Right renal pelvis (tissue), 4 donors: ENCODE data around the gene PSMB2. TPM values are rescaled to one million over a fixed set of nuclear protein-coding genes. Genes with fewer than 3 reads are reported as not detected.

Experiments used
- DNase-seq, 4 donors: peaks; one replicate each; pipeline ENCODE4 v3.0.0-alpha.2; 2013; ENCODE audit warnings: low read depth in 4 of 4, low spot score in 3 of 4, missing footprints in 1 of 4
- polyA plus RNA-seq, 4 donors: library from polyadenylated mRNA; unstranded; fragments of 120-200 nt; gene quantifications; one replicate each; pipeline ENCODE4 v1.2.1, GENCODE V29; 2013; ENCODE audit not compliant: insufficient read length in 4 of 4

PSMB2 gene
- polyA plus RNA-seq, 4 donors = 83.1 to 94.8 (median 90.1) TPM

DNA sequence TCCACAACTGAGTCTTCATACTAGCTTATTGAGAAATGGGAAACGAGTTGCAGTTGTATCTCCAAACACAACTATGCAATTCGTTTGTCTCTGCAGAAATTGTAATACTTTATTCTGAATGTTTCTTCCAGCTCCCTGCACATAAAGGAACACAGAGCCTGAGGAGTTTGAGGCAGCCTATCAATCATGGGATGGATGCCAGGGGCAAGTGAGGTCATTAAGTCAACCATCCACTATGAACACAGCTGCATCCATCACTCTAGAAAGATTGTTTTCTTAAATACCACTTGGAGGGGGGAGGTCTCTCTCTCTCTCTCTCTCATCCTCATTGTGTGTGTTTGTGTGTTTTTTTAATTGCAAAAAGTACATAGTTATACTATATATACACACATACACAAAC, 2.9 kb upstream of the PSMB2 start:
- no peak for DNase-seq

DNA sequence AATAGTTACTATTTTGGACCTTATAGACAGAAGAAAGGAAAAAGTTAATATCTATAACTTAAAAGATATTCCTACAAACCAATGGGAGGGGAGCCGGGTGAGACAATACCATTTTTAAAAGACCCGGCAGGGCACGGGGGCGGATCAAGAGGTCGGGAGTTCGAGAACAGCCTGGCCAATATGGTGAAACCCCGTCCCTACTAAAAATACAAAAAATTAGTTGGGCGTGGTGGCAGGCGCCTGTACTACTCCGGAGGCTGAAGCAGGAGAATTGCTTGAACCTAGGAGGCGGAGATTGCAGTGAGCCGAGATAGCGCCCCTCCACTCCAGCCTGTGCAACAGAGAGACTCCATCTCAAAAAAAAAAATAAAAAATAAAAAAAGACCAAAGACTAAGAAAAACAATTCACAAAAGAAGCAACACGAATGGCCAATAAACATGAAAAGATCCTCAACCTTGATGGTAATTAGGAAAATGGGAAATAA, 1.2 kb upstream of the PSMB2 start:
- DNase-seq = no peak

DNA sequence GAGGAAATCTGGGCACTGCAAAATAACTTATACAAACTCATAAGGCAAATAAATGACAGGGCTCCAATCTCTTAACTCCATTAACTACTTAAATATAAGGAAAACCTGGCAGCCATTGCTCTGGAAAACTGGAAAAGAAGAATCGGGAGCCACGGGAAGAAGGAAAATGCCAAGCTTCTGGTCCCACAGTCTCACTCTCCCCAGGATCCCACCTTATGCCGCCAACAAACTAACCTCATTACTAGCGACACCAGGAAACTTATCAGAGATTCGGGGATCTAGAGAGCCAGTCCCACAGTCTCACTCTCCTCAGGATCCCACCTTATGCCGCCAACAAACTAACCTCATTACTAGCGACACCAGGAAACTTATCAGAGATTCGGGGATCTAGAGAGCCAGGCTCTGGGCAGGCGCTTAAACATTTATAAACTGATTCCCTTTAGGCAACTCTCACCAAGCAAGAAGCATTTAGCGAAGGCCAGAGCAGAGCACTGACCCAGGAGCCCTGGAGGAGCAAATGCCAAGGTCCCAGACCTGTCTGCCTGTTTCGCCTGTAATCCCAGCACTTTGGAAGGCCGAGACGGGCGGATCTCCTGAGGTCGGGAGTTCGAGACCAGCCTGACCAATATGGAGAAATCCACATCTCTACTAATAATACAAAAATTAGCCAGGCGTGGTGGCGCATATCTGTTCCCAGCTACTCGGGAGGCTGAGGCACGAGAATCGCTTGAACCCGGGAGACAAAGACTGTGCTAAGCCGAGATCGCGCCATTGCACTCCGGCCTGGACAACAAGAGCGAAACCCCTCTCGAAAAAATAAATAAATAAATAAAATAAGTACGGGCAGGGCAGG, 720 bp downstream of the PSMB2 start:
- DNase-seq = no peak

DNA sequence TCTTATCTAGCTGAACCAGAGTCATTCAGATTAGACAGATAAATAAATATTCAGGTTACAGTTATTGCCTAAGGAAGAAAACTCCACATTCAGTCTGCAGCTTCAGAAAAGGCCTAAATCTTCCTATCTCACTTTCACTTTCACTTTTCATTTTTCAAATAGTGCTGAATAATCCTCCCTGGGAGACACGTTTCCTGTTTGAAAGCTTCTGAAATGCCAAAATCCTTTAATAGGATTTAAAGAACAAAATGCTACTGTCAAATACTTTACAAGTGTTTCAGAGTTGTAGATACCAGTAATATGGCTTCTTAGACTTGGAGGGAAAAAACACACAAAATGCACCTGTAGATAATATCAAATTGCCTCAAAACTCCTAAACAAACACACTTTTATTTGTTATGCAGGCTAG, 3.9 kb downstream of the PSMB2 start:
- DNase-seq = peak in 1 of 4 donors; percentile 8

DNA sequence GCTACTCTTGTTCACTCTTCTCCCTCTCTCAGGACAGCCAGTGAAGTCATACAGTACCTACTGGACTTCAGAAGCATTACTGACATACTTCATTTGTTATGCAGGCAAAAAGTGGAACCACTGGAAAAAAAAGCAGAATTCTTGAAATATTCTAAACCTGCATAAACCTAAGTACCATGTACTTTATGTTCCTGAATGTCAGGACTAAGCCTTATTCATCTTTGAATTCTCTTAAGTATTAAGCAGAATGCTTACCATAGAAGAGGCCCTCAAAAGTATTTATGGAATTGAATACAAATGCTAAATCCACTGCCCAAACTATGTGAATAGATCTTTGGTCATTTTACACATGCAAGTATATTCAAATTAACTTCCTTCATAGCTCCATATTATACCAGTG, 7.8 kb downstream of the PSMB2 start:
- DNase-seq = no peak

DNA sequence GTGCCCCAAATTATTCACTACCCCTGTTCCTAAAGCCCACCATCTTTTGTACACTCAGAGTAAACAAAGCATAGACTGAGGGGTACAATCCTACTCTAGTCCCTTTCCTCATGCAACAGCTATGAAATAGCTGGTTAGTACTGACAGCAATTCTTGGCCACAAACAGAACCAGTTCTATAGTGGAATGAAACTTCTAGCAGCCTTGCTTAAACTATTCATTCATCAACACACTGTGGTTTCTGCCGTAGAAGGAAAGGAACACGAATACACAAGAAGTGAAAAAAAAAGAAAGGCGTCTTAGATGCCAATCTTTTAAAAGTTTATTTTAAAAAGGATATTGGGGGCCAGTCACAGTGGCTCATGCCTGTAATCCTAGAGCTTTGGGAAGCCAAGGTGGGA, 9.9 kb downstream of the PSMB2 start:
- DNase-seq = no peak

DNA sequence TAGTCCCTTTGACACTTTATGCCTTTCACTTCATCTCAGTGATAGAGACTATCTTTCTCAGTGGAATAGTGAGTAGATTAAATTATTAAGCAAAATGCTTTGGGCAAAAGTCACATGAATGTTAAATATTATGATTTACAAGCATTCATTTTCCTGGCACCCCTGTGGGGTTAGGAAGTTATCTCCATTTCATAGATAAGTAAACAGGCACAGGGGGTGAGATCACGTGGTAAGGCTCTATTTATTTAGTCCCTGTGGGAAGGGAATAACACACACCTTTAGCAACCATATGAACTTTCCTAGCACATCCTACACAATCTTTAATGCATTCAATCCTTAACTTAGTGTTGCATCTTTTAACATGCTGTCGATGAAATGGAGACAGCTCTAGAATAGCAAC, 12.3 kb downstream of the PSMB2 start:
- no peak for DNase-seq

DNA sequence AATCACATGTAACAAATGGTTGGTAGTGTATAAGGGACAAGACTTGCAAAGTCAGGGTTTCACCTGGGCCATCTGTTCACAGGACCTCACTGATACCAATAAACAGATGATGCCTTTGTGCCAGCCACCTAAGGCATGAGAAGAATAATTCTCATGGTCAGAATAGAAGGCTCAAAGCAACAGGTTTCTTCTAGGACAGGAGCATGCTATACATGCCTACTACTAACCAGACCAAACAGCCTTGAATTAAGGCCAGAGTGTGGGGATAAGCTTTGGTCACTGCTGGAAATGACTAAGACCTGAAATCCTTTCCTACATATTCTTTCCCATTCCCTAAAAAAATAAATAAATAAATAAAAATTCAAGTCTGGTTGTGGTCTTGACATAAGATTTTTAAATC, 17.5 kb downstream of the PSMB2 start:
- no peak for DNase-seq

DNA sequence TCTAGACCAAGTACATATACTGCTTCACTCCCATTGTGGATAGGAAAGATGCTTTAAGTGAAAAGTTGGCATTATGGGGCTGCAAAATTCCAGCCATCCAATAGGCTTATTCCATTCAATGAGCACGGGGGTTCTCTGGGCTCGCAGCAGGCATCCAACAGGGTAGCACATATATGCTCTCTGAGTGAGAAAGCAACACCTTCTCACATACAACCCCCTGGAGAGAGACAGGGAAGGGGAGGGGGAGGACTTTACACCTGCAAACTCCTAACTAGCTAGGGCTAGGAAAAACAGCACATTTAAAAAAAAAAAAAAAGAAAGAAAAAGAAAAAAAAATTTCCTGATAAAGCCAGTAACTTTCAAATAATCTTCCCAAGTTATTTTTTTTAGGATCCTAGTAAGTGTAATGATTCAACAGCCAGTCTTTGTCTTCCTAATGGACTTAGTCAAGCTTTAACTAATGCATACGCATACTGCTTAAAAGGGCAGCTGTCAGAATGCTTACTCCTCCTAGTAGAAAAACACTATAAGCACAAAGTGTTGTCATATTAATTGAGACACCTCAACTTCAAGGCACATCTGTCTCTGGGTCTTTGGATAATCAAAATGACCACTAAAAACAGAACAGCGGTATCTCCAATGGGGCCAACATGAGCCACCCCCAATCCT, 18.7 kb downstream of the PSMB2 start:
- no peak for DNase-seq

DNA sequence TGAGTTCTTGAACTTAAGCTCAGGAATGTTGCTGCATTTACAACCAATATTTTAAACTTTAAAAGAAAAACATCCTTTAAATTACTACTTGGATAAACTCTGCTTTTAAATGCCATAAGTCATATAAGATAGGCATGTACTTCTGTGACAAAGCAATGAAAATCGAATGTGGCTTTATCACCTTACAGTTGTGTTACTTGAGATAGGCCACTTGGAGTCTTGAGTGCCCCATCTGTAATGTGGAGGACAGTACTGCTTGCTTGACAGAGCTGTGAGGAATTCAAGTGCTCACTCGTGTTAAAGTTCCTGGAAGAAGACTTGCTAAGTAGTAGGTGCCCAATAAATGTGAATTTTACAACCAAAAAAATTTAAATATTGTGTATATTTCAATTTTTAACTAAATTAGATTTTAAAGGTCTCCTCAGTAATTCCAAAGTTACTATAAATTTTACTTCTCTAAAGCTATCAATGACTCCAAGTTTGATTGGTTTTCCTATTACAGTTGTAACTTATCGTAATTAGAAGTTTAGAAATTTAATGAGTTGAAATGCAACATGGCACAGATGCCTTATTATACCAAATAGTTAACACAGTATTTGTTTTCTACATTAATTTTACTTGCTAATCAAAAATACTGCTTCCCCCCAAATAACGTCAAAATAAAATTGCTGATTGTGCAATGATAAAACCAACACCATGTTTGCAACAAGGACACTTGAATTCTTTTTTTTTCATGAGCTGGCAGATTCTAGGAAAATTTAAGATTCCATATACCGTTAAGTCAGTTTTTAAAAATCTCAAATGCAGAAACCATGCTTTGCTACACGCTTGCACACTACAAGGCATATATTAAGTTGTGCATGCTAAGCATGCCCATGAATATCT, 21.8 kb downstream of the PSMB2 start:
- no peak for DNase-seq

DNA sequence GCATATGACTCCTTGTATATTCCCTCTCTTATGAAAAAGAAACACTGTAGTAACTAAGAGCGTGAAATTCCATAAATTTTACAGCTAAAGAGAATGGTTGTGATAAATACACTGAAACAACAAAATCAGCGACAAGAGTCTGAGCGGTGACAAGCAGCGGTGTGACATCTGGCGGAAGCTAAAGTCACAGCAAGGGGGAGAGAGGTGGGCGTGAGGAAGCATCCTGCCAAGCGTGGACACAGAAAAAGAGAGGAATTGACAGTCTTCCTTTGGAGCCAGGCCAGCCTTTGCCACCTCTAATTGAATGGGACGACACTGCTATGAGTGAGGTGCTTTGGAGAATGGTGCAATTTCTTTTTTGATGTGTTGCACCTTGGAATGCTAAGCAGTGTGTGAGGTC, 25.9 kb downstream of the PSMB2 start:
- DNase-seq = no peak

DNA sequence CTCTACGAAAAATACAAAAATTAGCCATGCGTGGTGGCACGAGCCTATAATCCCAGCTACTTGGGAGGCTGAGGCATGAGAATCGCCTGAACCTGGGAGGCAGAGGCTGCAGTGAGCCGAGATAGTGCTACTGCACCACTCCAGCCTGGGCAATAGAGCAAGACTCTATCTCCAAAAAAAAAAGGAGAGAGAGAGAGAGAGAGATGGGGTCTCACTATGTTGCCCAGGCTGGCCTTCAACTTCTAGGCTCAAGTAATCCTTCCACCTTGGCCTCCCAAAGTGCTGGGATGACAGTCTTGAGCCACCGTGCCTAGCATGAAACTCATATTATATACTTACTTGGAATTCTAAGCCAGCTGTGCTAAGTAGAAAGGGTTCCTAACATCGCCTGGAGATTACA, 29.7 kb downstream of the PSMB2 start:
- no peak for DNase-seq

DNA sequence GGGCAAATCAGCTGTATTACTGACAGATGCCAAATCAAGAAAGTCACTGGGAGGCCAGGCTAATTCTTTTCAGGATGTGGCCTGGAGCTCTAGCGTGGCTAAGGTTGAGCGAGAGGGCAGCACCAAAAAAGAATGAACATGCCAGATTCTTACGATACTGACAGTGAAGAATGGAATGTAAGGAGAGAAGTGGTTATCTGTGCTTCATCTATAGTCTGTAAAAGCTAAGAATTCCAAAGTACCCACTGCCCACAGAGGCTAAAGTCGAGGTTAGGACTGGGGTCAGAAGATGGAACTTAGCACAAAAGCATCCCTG, 35.5 kb downstream of the PSMB2 start:
- no peak for DNase-seq

DNA sequence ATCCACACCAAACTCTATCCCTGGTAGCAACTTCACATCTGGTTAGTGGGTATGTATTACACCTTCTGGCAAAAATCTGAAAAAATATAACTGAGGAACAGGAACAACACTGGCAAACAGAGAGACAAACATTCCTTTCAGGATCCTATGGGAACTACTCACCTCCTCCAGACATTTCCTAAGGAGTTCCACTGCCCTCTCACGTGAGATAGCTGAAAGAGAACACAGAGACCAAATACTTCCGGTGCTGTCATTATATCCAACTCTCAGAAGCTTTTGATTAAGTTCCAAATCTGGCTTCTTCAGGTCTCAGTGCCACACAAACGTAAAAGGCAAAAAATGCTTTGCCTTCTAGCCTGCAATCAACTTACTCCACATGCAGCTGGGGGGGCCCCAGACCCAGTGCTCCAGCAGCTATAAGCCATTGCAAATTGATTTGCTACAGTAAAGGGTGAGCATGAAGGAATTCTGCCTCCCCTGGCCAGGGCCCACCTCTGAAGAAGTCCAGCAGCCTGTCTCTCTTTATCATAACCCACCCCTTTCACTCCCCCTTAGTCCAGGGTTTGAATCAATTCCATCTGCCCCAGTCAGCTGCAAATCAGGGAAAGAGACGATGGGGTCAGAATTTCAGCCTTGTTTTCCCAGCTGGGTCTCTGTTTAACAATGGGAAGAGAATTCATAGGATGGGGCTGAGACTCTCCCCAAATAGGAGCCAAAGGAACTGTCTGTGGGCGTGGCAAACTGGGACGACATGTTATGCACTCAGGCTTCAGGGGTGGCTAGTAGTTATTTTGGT, 36.1 kb downstream of the PSMB2 start:
- no peak for DNase-seq

DNA sequence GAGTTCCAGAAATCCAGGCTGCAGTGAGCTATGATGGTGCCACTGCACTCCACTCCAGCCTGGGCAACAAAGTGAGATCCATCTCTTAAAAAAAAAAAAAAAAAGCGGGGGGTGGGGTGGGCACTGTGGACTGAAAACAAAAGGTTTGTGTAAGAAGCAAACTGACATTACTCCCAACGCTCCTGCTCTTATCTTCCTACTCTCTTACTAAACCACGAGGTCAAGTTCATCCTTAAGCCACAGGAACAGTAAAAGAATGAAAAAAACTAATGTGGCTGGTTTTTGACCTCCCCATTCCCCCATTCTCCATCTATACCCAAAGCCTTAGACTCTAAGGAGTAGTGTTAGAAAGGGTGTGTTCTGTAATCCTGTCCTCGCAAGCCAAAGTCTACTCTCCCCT, 37.4 kb downstream of the PSMB2 start:
- DNase-seq = no peak

DNA sequence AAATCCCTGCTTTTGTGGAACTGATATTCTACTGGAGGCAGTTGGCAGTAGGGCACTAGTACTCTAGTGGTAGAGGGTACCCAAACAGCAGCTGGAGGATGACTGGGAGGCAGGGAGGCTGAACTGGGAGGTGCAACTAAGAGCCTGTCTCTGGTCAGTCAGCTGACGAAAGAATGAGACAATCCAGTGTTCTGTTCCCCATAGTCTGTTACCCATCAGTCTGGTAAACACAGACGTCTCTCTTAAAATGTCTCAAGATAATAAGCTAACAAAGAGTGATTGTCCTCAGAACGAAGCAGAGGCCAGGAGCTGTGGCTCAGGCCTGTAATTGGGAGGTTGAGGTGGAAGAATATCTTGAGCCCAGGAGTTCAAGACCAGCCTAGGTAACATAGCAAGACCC, 37.9 kb downstream of the PSMB2 start:
- DNase-seq = no peak

DNA sequence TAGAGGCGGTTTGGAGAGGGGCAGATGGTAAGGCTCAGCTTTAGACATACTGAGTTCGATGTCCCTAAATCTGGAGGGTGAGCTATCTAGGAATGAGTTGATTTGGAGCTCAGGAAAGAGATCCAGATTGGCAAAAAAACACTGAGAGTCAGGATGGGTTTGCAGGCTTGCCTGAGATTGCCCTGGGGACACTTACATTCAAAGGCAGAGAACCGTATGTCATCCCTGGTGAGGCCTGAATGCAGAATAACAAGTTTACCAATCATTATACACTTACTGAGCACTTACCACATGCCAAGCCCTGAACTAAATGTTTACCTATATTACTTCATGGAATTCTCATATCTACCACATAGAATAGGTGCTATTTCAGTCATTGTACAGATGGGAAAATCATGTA, 40.7 kb downstream of the PSMB2 start:
- DNase-seq = no peak

DNA sequence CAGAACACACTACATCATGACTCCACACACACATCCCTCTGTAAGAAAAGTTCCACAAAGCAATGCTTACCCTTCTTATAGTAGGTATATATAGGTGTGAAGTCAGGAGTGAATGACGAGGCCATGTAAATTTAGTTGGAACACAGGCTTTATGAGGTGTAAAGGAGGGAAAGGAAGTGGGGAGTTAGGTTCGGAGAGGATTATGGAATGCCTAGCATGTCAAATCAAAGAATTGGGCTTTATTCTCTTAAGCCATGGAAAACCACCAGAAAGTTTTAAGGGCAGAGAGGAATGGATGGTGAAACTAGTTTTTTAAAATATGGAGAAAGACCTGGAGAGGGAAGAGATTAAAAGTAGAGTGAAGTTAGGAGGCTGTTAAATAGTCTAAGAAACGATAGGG, 41.9 kb downstream of the PSMB2 start:
- DNase-seq = no peak

DNA sequence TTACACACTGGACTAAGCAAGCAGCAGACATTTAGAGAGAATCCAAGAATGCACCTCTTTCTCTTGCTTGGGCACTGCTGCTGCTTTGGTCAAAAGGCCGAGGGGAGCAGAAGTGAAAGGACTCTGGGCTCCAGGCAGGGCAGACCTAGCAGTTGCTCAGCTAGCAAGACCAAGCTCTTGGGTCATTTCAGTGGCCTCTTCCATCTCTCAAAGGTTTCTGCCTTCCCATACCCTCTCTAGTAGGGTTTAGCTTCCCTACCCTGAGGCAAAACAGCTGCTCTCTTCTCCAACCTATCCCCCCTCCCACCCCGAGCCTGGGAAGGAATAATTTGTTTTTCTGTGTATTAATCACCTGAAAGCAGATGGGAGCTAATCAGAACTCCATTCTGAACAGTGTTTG, 42.4 kb downstream of the PSMB2 start:
- DNase-seq = no peak

DNA sequence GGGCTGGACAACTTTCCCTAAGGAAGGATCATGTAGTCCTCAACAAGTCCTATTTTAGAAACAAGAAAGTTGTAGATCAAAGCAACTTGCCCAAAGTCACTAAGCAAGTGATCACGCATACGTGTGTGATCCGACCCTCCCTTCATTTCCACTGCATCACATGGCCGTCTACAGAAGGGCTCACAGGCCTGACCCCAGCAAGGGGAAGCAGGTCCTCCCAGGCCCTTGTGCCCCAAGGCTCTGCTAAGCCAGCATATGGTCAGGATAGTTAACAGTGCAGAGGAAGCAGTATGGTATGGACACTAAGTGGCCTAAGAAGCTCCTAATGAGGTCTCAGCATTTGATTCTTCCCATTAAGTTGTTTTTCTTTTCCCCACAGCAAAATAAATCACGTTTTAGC, 43.5 kb downstream of the PSMB2 start:
- no peak for DNase-seq

DNA sequence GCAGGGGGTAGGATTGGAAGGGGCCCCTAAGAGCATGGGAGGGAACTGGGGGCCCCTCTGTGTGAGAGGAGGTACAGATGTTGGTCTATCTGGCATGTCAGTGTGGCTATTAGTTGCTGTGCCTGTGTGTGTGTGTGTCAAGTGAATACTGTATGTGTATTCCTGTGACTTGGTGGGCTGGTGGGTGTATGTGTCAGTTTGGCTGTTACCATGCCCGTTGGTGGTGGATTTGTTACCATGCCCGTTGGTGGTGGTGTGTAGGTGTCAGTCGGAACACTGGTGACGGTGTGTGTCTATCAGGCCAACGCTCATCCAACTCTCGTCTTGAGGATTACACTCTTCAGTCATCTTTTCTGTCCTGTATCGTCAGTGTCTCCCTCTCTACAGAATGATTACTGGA, 45.6 kb downstream of the PSMB2 start:
- DNase-seq = no peak
